ENCODE data around the gene UTS2B. TPM values are rescaled to one million over a fixed set of nuclear protein-coding genes. Genes with fewer than 3 reads are reported as not detected.

UTS2B gene
- total and polyA plus RNA-seq, 2 of the 13 experiments (the other 11 are each of a cell fraction or from before 2014, with no cell fraction given) = 0.03 to 0.46 TPM

- peaks cover 40% of the 10 kb centered on the region for H4K20me1 ChIP-seq (ENCODE audit: insufficient read depth, low read length)
- ChIA-PET CTCF (ENCODE audit: low intra/inter-chr PET ratio, low total read pairs) (no interaction called here), POLR2A (no interaction called here)
Observed at GRCh38 chr3:191347228-191347627, 16.9 kb upstream of the UTS2B start.

More at GRCh38 chr3:191347228-191347627, 16.9 kb upstream of the UTS2B start:
- in situ Hi-C loops (cut with HindIII; ENCODE audit: extremely low pct_ligation_motif_present, low pct_unique_long_range_greater_than_20kb) = no loop called here
- no TSS peak for BruUV-seq (replicated peaks)
- no peak for DNase-seq (ENCODE audit: low spot score)
- Histone ChIP-seq H3K9ac (ENCODE audit: insufficient read depth, low read depth, low read length) (no peak overlapping the region), H3K9me3 (ENCODE audit: low read length) (no peaks in the 10 kb centered on the region), H3K27me3 (ENCODE audit: control insufficient read depth in 1 of 2, insufficient read depth in 2 of 2, low read length in 2 of 2) (no peaks in the 10 kb centered on the region), H3K4me3 (replicated peaks in 1 of 3; ENCODE audit: insufficient read depth in 1 of 3, low read depth in 2 of 3, low read length in 3 of 3) (no peak overlapping the region), H3K36me3 (replicated peaks in 1 of 2; ENCODE audit: control insufficient read depth in 1 of 2, insufficient read depth in 2 of 2, low read length in 2 of 2) (no peaks in the 10 kb centered on the region; a peak in 1 of 5 replicates), H2AFZ (ENCODE audit: low read length) (no peak overlapping the region), H3K79me2 (ENCODE audit: insufficient read depth, low read length) (peaks cover 99% of the 10 kb centered on the region), H3K27ac (ENCODE audit: extremely low read length, insufficient read depth, low read length) (no peak overlapping the region), H3K4me1 (ENCODE audit: insufficient read depth, low read length) (peaks cover 54% of the 10 kb centered on the region), H3K4me2 (ENCODE audit: low read depth, low read length) (no peak overlapping the region)
- FAIRE-seq = no peak
- ATAC-seq = no peak
- intact Hi-C loops (cut with micrococcal nuclease; ENCODE audit: unreplicated experiment) = no loop called here
- 91% methylated on average over 3 of the region's 3 CpGs for WGBS (ENCODE audit: low lambda C conversion rate)
- TF ChIP-seq ZNF773 (CRISPR knock-in tag; IDR thresholded peaks at IDR 0.05; ENCODE audit: borderline replicate concordance) = no peak
- no peak for TF ChIP-seq ZFP36L1 (CRISPR knock-in tag; IDR thresholded peaks at IDR 0.05)
- TF ChIP-seq MYPOP (CRISPR knock-in tag; IDR thresholded peaks at IDR 0.05) = no peak
- no peak for TF ChIP-seq ZNF564 (CRISPR knock-in tag; IDR thresholded peaks at IDR 0.05)
- TF ChIP-seq STAT6 (CRISPR knock-in tag; IDR thresholded peaks at IDR 0.05; ENCODE audit: borderline replicate concordance) = no peak
- no peak for TF ChIP-seq ELK4 (CRISPR knock-in tag; IDR thresholded peaks at IDR 0.05; ENCODE audit: borderline replicate concordance)
- TF ChIP-seq SP140L (CRISPR knock-in tag; IDR thresholded peaks at IDR 0.05; ENCODE audit: borderline replicate concordance) = no peak
- no peak for TF ChIP-seq CHD2 (IDR thresholded peaks at IDR 0.05; ENCODE audit: low read depth, low read length)
- no peak for TF ChIP-seq FOXO4 (CRISPR knock-in tag; conservative IDR thresholded peaks at IDR 0.05)
- no peak for TF ChIP-seq ZNF546 (CRISPR knock-in tag; conservative IDR thresholded peaks at IDR 0.05)
- no peak for TF ChIP-seq ZEB1 (IDR thresholded peaks at IDR 0.05; ENCODE audit: insufficient replicate concordance, low read depth)
- TF ChIP-seq NR2F1 (CRISPR knock-in tag; IDR thresholded peaks at IDR 0.05) = no peak
- TF ChIP-seq SIN3B (IDR thresholded peaks at IDR 0.05; ENCODE audit: low read length) = no peak
- no peak for TF ChIP-seq ZNF570 (CRISPR knock-in tag; IDR thresholded peaks at IDR 0.05; ENCODE audit: borderline replicate concordance)
- no peak for TF ChIP-seq CENPX (CRISPR knock-in tag; IDR thresholded peaks at IDR 0.05)
- TF ChIP-seq MIER3 (CRISPR knock-in tag; IDR thresholded peaks at IDR 0.05; ENCODE audit: borderline replicate concordance) = no peak
- no peak for TF ChIP-seq BRF2 (CRISPR knock-in tag; IDR thresholded peaks at IDR 0.05)
